Limb (tissue), 2 donors: ENCODE data around the gene ELAPOR1.

Source experiments
- DNase-seq, 2 donors: peaks; one replicate each; pipeline ENCODE4 v3.0.0-alpha.2; 2016; ENCODE audit errors: extremely low spot score in 2 of 2

Gene ELAPOR1

GRCh38 chr1:109113590-109114341, at the start of gene ELAPOR1:
ELAPOR1 (plus strand) TSS chr1:109114115; CDS start chr1:109114184, 69 bp downstream.
- peak in 1 of 2 donors; percentile 75 for DNase-seq

DNA sequence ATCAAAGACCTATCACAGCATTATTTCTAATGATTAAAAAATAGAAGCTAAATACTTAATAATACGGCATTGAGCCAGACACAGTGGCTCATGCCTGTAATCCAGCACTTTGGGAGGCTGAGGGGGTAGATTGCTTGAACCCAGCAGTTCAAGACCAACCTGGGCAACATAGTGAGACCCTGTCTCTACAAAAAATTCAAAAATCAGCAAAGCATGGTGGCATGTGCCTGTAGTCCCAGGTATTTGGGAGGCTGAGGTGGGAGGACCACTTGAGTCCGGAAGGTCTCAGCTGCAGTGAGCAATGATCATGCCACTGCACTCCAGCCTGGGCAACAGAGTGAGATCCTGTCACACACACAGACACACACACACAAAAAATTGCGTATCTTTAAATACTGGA, 48.8 kb upstream of the ELAPOR1 start:
- no peak for DNase-seq

- DNase-seq: no peak
Measured at GRCh38 chr1:109067883-109068282, 46.0 kb upstream of the ELAPOR1 start.

DNA sequence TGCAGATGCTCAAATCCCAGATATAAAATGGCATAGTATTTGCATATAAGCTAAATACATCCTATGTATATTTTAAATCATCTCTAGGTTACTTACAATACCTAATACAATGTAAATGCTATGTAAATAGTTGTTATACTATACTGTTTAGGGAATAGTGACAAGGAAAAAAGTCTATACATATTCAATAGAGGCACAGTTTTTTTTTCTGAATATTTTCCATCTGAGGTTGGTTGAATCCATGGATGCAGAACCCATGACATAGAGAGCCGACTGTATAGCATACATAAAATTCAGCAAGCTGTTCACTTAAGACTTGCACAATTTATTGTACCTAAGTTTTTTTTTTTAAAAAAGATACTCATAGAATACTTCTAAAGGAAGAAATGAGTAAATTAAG, 44.6 kb upstream of the ELAPOR1 start:
- DNase-seq: no peak

DNA sequence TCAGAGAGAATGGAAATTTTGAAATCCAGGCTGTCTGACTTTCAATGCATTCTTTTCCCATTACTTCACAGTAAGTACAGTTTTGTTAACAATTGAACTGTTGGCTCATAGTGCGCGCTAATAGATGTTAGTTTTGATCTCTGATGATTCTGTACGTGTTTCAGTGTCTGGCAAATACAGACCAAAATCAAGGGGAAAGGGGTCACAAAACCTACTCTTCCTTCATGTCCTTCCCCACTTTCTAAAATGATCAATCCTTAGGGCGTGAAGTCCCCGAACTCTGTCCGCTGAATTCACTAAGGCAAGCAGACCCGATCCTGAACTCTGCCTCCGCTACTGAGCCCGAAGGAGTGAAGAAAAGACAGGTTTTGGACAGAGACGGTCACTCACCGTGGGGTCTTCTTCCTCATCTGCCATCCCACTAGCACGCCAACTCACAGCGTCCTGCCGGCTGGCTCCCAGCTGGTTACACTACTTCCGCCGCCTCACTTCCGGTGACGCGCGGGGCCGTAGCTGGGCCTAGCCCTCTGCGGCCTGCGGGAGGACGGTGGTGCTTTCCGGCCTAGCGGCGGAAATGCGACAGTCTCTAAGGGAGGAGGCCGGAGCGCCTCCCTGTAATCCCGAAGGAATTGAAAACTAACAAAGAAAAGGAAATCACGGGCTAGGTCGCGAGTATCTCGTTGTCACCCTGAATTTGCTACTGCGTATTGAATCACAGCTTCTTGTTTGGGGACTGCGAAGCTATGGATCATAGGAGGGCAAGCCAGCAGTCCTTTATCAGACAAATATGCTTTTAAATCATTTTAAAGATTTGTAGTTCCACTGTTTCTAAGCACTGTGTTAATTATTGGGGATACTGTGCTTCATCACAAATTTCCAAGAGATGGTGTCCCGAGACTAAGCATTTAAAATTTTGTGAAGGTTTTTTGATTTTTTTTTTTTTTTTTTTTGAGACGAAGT, 38.1 kb upstream of the ELAPOR1 start, which contains the start of gene TAF13:
TSS of gene TAF13 (minus strand) at position 473 of the 960 bp plus-strand sequence. CDS start at position 417, 56 bp downstream.
- DNase-seq: peak; percentile 96

- DNase-seq: no peak
Measured at GRCh38 chr1:109078317-109078716, 35.6 kb upstream of the ELAPOR1 start.

GRCh38 chr1:109079240-109079622, 34.7 kb upstream of the ELAPOR1 start:
- no peak for DNase-seq

DNA sequence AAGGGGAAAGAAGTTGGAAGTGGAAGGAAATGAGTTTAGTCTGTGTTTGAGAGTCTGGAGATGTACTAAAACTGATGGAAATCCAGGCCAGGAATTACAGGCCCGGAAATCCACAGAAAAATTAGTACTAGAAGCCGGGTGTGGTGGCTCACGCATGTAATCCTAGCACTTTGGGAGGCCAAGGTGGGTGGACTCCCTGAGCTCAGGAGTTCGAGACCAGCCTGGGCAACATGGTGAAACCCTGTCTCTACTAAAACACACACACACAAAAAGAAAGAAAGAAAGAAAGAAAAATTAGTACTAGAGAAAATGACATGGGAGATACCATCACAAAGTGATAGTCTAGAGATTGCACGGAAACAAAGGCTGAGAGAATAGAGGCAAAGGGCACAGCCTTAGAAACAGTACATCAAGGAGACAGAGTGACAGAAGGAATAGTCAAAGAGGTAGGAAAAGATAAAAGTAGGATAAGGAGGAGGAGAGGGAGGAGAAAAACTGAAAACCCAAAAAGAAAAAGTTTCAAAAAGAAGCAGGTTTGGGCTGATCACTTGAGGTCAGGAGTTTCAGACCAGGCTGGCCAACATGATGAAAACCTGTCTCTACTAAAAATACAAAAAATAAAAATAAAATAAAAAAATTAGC, 33.4 kb upstream of the ELAPOR1 start:
- no peak for DNase-seq

DNA sequence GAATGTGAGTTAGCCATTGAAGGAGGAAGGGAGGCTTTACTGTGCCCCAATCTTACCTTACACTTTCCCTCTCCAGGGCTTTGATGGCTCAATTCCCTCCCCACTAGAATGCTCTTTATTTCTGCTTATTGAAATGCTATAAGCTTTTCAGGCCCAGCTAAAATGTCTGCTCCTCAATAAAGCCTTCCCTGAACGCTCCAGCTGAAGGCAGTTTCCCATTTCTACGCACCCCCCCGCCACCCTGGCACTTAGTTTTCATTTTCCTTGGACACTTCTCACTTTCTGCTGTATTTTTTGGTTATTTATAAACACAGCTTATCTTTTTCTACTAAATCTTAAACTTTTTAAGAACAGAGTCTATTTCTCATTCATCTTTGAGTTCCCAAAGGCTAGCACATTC, 30.4 kb upstream of the ELAPOR1 start:
- DNase-seq: no peak

- DNase-seq: no peak
Measured at GRCh38 chr1:109083923-109084322, 30.0 kb upstream of the ELAPOR1 start.

GRCh38 chr1:109084563-109085517, 29.1 kb upstream of the ELAPOR1 start:
- DNase-seq: no peak

DNA sequence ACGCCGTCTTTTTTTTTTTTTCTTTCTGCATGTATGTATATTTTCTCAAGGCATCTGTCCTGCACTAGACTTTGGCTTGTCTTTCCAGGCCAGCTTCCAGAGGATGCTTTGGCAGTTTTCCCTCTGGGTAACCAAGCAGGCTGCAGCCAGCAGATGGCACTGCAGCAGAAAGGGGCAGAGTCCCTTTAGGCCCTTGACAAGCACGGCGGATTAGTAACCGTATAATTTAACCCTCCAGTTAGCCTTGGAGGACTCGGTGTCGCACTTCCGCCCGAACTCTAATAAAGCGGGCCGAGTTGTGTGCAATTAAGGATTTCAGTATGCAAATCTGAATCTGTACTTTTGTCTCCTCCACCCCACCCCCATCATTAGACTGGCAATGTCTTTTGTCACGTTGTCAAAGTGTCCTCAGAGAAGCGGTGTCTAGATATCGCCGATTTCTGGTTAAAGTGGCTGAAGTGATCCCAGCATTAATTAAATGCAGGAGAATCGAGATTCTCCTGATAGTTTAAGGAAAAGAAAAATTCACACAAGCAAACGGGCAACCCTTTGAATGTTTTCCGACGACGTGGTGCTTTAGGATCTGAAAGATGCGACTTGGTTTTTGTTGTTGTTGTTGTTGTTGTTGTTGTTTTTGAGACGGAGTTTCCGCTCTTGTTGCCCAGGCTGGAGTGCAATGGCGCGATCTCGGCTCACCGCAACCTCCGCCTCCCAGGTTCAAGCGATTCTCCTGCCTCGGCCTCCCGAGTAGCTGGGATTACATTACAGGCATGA, 24.5 kb upstream of the ELAPOR1 start:
- DNase-seq: peak in 1 of 2 donors; percentile 74

- DNase-seq: peak; percentile 92 to 93
Measured at GRCh38 chr1:109090196-109091077, 23.5 kb upstream of the ELAPOR1 start, which contains the start of gene TMEM167B. TMEM167B (plus strand) TSS chr1:109090764; CDS start chr1:109090873, 109 bp downstream.

DNA sequence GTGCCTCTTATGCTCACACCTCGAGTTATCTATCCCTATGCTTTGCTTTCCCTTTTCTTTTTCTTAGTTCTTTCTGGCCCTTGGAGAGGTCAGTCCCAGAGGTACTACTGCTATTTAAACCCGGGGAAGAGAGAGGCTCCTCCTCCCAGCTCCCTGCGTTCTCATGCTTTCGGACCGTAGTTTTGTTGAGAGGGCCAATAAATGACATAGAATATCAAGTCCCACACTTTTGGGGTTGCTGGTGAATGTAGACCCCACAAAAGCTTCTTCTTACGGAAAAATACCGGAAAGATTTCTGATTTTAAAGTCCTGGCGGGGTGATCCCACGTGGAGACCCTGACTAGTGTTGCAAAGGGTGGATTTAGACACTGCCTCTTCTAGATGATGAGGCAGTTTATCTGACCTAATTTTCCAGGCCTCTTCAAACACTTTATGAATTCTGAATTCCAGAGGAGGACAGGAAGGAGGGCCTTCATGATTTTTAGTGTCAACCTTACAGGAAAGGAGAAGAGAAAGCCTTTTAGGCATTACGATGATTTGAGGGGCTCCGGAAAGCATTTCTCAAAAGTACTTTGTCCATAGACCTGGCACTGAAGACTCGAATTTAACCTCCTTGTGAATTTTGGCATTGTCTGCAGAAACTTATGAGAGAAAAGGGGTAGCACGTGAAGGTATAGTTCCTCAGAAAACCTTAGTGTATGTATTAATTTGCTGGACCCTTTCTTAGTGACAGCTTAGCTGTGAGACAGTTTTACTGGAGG, 22.7 kb upstream of the ELAPOR1 start:
- no peak for DNase-seq

DNA sequence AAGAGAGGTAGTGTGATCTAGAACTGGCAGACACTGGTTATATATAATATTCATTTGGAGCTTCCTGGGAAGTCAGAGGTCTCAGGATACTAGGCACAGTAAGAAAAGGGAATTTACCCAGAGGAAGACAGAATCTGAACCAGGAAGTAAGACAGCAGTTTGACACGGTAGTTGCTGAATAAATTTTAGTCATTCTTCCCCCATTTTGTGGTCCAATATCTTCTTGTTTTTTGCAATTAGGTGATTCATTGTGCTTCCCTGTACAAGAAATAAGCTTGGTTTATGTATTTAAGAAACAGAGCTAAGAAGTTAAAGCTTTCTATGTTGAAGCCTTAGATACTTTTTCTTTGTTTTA, 22.1 kb upstream of the ELAPOR1 start:
- no peak for DNase-seq

- DNase-seq: no peak
Measured at GRCh38 chr1:109094377-109094803, 19.5 kb upstream of the ELAPOR1 start.

DNA sequence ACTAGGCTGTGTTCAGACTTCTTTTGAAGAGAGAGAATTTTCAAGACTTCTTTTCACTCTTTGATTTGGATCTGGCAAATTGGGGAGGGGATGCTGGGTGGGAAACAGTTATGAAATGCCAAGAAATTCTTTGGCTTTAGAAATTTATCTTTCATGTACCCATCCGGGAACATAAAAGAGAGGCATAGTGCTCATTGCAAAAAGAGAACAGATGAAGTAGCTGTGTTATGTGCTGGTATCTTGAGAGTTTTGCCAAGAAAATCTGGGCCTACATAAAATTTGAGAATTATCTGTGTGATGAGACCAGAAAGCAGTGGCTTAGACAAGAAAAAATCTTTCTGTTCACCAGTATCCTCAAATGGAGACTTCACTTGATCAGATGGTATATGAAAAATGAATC, 19.0 kb upstream of the ELAPOR1 start:
- DNase-seq: no peak

DNA sequence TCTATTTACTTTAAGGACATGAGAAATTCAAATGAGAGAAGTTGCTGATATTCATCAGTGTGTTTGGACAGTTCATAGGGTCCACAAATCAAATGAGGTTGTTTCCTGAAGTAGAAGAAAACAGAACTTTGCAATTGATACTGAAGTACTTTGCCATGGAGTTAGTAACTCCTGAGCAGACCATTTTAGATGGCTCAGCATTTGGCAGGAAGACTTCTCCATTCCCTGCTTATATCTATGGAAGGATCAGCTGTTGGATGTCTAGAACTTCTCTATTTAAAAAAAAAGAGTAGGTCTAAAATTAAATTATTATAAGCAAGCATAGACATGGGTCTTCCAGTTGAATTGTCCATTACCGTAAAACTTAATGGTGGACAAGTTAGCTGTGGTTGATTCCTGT, 18.3 kb upstream of the ELAPOR1 start:
- no peak for DNase-seq
